H1 (cell line): ENCODE measurements around the gene RNF133. TPM values are rescaled to one million over a fixed set of nuclear protein-coding genes. Genes with fewer than 3 reads are reported as not detected.

Experiments used
- CTCF ChIA-PET: fragments of 300-600 bp; sonication (Branson Sonifier 250); formaldehyde crosslinking; loops from one replicate; lab custom pipeline; 2021; ENCODE audit not compliant: partially characterized antibody; lab: Charles Lee
- POLR2A ChIA-PET: fragments of 300-600 bp; sonication (Branson Sonifier 250); formaldehyde crosslinking; loops from one replicate; lab custom pipeline; 2021; ENCODE audit warnings: inconsistent platforms; ENCODE audit not compliant: partially characterized antibody; lab: Charles Lee
- DNase-seq, 2 experiments: peaks; one replicate each; pipeline versions ENCODE4 v3.0.0 to v3.0.0-alpha.2; 2010 to 2022; ENCODE audit warnings: low spot score in 2 of 2, low read depth in 1 of 2, mixed read lengths in 1 of 2
- FAIRE-seq: peaks from 2 replicates; lab custom pipeline; 2011; peaks lifted over from hg19 to GRCh38; lab: Jason Lieb, UNC
- H2AFZ ChIP-seq: 2 replicates; pipeline ENCODE4 v1.8.1; 2012; ENCODE audit warnings: low read length, inconsistent platforms
- H2AK5ac ChIP-seq: 2 replicates; pipeline ENCODE4 v1.6.1; 2013; ENCODE audit warnings: low read depth, low read length
- H2BK120ac ChIP-seq: replicated peaks from 2 replicates; pipeline ENCODE3; 2013; ENCODE audit warnings: low read depth, low read length, inconsistent platforms
- H2BK12ac ChIP-seq: 2 replicates; pipeline ENCODE4 v1.6.1; 2013; ENCODE audit warnings: low read depth, low read length
- H2BK15ac ChIP-seq: 2 replicates; pipeline ENCODE4 v1.6.1; 2013; ENCODE audit warnings: low read length
- H2BK20ac ChIP-seq: 2 replicates; pipeline ENCODE4 v1.6.1; 2013; ENCODE audit warnings: low read length
- H2BK5ac ChIP-seq: 2 replicates; pipeline ENCODE4 v1.6.1; 2013; ENCODE audit warnings: low read depth, low read length
- H3K14ac ChIP-seq: 2 replicates; pipeline ENCODE4 v1.6.1; 2013; ENCODE audit warnings: inconsistent platforms; ENCODE audit not compliant: insufficient read length
- H3K18ac ChIP-seq: 2 replicates; pipeline ENCODE4 v1.6.1; 2013; ENCODE audit warnings: low read length; ENCODE audit errors: extremely low read depth
- H3K23ac ChIP-seq: 2 replicates; pipeline ENCODE4 v1.6.1; 2013; ENCODE audit warnings: inconsistent platforms; ENCODE audit not compliant: insufficient read length
- H3K23me2 ChIP-seq: 2 replicates; pipeline ENCODE4 v1.6.1; 2013; ENCODE audit warnings: low read depth, low read length
- H3K27ac ChIP-seq: 2 replicates; pipeline ENCODE4 v1.6.1; 2011; ENCODE audit warnings: low read depth, low read length, inconsistent platforms
- H3K27me3 ChIP-seq, 4 experiments: replicated peaks in 1 of 4; 1 replicate in 1 of 4; 2 replicates in 3 of 4; pipeline versions ENCODE4 v1.6.1 to v1.8.1; 2011 to 2013; ENCODE audit warnings: low read length in 3 of 4, mild to moderate bottlenecking in 3 of 4, inconsistent platforms in 2 of 4, mixed read lengths in 2 of 4, moderate library complexity in 1 of 4; ENCODE audit not compliant: control insufficient read depth in 3 of 4, insufficient read depth in 3 of 4; ENCODE audit errors: extremely low read depth in 1 of 4
- H3K36me3 ChIP-seq, 4 experiments: 2 replicates each; pipeline versions ENCODE4 v1.6.1 to v1.8.1; 2011 to 2013; ENCODE audit warnings: mild to moderate bottlenecking in 4 of 4, low read length in 3 of 4, moderate library complexity in 2 of 4, control low read depth in 1 of 4, inconsistent platforms in 1 of 4; ENCODE audit not compliant: insufficient read depth in 4 of 4, control insufficient read depth in 2 of 4
- H3K4ac ChIP-seq: replicated peaks from 2 replicates; pipeline ENCODE3; 2013; ENCODE audit warnings: low read length, low read depth, mixed read lengths, inconsistent platforms; ENCODE audit not compliant: insufficient read length
- H3K4me1 ChIP-seq, 4 experiments: replicated peaks in 1 of 4; 1 replicate in 1 of 4; 2 replicates in 3 of 4; pipeline versions ENCODE4 v1.6.1 to v1.8.1; 2011 to 2013; ENCODE audit warnings: low read length in 3 of 4, inconsistent platforms in 2 of 4, mixed read lengths in 1 of 4; ENCODE audit not compliant: insufficient read depth in 4 of 4, control insufficient read depth in 3 of 4
- H3K4me2 ChIP-seq, 2 experiments: 2 replicates each; pipeline versions ENCODE4 v1.6.1 to v1.8.1; 2011 to 2013; ENCODE audit warnings: low read depth in 2 of 2, low read length in 2 of 2, control low read depth in 1 of 2, inconsistent platforms in 1 of 2, mild to moderate bottlenecking in 1 of 2; ENCODE audit not compliant: insufficient read depth in 1 of 2
- H3K4me3 ChIP-seq, 4 experiments: fragments of 200-600, 300-600 bp in 1 of 4; sonication (generic), shearing (Covaris generic), sonication (Bioruptor Twin) in 1 of 4; 2 replicates each; pipeline versions ENCODE4 v1.5.1 to v1.8.1; 2011 to 2016; ENCODE audit warnings: low read length in 4 of 4, low read depth in 3 of 4, control low read depth in 2 of 4, inconsistent platforms in 2 of 4, mild to moderate bottlenecking in 2 of 4, mixed read lengths in 1 of 4, moderate library complexity in 1 of 4; ENCODE audit not compliant: insufficient read depth in 2 of 4; ENCODE audit errors: extremely low read depth in 1 of 4
- H3K56ac ChIP-seq: replicated peaks from 2 replicates; pipeline ENCODE3; 2013; ENCODE audit warnings: low read depth, mild to moderate bottlenecking, mixed read lengths, low read length, inconsistent platforms; ENCODE audit not compliant: insufficient read length
- H3K79me1 ChIP-seq: 2 replicates; pipeline ENCODE4 v1.6.1; 2013; ENCODE audit warnings: low read depth, low read length, control low read depth
- H3K79me2 ChIP-seq, 2 experiments: 2 replicates each; pipeline versions ENCODE4 v1.6.1 to v1.8.1; 2012 to 2013; ENCODE audit warnings: low read length in 2 of 2, mild to moderate bottlenecking in 2 of 2, inconsistent platforms in 1 of 2; ENCODE audit not compliant: insufficient read depth in 2 of 2, control insufficient read depth in 1 of 2
- H3K9ac ChIP-seq, 4 experiments: replicated peaks in 1 of 4; 1 replicate in 1 of 4; 2 replicates in 3 of 4; pipeline versions ENCODE4 v1.6.1 to v1.8.1; 2011 to 2013; ENCODE audit warnings: low read depth in 3 of 4, low read length in 3 of 4, control low read depth in 2 of 4, mild to moderate bottlenecking in 2 of 4, moderate library complexity in 2 of 4, inconsistent platforms in 1 of 4; ENCODE audit errors: extremely low read depth in 1 of 4
- H3K9me3 ChIP-seq, 2 experiments: 2 replicates each; pipeline versions ENCODE4 v1.6.1 to v1.8.1; 2012 to 2013; ENCODE audit warnings: mild to moderate bottlenecking in 2 of 2, moderate library complexity in 2 of 2, control low read depth in 1 of 2, inconsistent platforms in 1 of 2, low read depth in 1 of 2, low read length in 1 of 2, mixed read lengths in 1 of 2; ENCODE audit not compliant: insufficient read depth in 2 of 2
- H4K20me1 ChIP-seq, 2 experiments: replicated peaks in 1 of 2; 2 replicates each; pipeline versions ENCODE3 to v1.8.1; 2011 to 2013; ENCODE audit warnings: inconsistent platforms in 2 of 2, low read length in 2 of 2, mild to moderate bottlenecking in 1 of 2; ENCODE audit not compliant: insufficient read depth in 2 of 2, control insufficient read depth in 1 of 2
- H4K5ac ChIP-seq: 2 replicates; pipeline ENCODE4 v1.6.1; 2013; ENCODE audit warnings: low read length, low read depth, mixed read lengths, inconsistent platforms; ENCODE audit not compliant: insufficient read length
- H4K8ac ChIP-seq: 2 replicates; pipeline ENCODE4 v1.8.0; 2013; ENCODE audit warnings: mild to moderate bottlenecking, moderate library complexity, low read length, inconsistent platforms; ENCODE audit not compliant: insufficient read depth; ENCODE audit errors: extremely low read depth
- H4K91ac ChIP-seq: replicated peaks from 2 replicates; pipeline ENCODE3; 2013; ENCODE audit warnings: low read length, mixed read lengths, inconsistent platforms; ENCODE audit not compliant: insufficient read length
- ASH2L ChIP-seq: fragments of 200-600, 300-600 bp; sonication (generic); IDR thresholded peaks from one replicate; pipeline ENCODE4 v1.7.1; 2017; ENCODE audit warnings: low read length
- BRCA1 ChIP-seq: IDR thresholded peaks from 2 replicates; pipeline ENCODE4 v1.6.1; 2012; ENCODE audit warnings: low read depth, low read length, improper control_type of control experiment
- CEBPB ChIP-seq: IDR thresholded peaks from 2 replicates; pipeline ENCODE4 v1.6.1; 2012; ENCODE audit warnings: low read depth, low read length
- NANOG ChIP-seq: IDR thresholded peaks from 2 replicates; pipeline ENCODE4 v1.6.1; 2011; ENCODE audit warnings: low read length, low read depth, mild to moderate bottlenecking, inconsistent platforms; ENCODE audit not compliant: insufficient read depth, poor library complexity, severe bottlenecking
- NRF1 ChIP-seq: IDR thresholded peaks from 2 replicates; pipeline ENCODE4 v1.6.1; 2011; ENCODE audit warnings: mild to moderate bottlenecking, low read depth, low read length, improper control_type of control experiment
- RAD21 ChIP-seq, 2 experiments: IDR thresholded peaks in 1 of 2; conservative IDR thresholded peaks in 1 of 2; 2 replicates each; pipeline ENCODE4 v1.6.1; 2011; ENCODE audit warnings: low read depth in 2 of 2, low read length in 2 of 2, improper control_type of control experiment in 1 of 2, inconsistent platforms in 1 of 2, mild to moderate bottlenecking in 1 of 2, moderate library complexity in 1 of 2
- RBBP5 ChIP-seq: IDR thresholded peaks from 2 replicates; pipeline ENCODE4 v1.7.1; 2012; ENCODE audit warnings: low read depth, mild to moderate bottlenecking, inconsistent platforms, low read length, moderate library complexity, borderline replicate concordance
- RFX5 ChIP-seq: IDR thresholded peaks from 2 replicates; pipeline ENCODE4 v1.6.1; 2011; ENCODE audit warnings: low read depth, low read length, improper control_type of control experiment, borderline replicate concordance
- RXRA ChIP-seq: IDR thresholded peaks from 2 replicates; pipeline ENCODE4 v1.6.1; 2011; ENCODE audit warnings: low read depth, mild to moderate bottlenecking, low read length, moderate library complexity; ENCODE audit not compliant: insufficient read depth
- SIX5 ChIP-seq: IDR thresholded peaks from 2 replicates; pipeline ENCODE4 v1.6.1; 2011; ENCODE audit warnings: mild to moderate bottlenecking, low read depth, low read length
- SUZ12 ChIP-seq: fragments of 200-600 bp; sonication (generic); IDR thresholded peaks from 2 replicates; pipeline ENCODE4 v1.6.1; 2012; ENCODE audit warnings: mild to moderate bottlenecking, inconsistent platforms, low read length, moderate library complexity, mixed read lengths
- TBP ChIP-seq: IDR thresholded peaks from 2 replicates; pipeline ENCODE4 v1.6.1; 2011; ENCODE audit warnings: low read depth, low read length, improper control_type of control experiment
- WGBS, 2 experiments: shearing (Covaris generic) in 1 of 2; methylation state at CpG; one replicate each; pipeline versions ENCODE4 v1.1.6 to v1.1.7; 2013 to 2015; ENCODE audit warnings: low lambda C conversion rate in 2 of 2, mixed read lengths in 2 of 2, inconsistent platforms in 1 of 2, low coverage in 1 of 2, missing lambda C conversion rate in 1 of 2; ENCODE audit not compliant: insufficient replicate concordance in 2 of 2, insufficient coverage in 1 of 2, insufficient read length in 1 of 2; ENCODE audit errors: extremely low coverage in 1 of 2, missing lambda C conversion rate in 1 of 2; 5-methylcytosine and 5-hydroxymethylcytosine counted together
- polyA plus RNA-seq, 7 experiments: library from polyadenylated mRNA; depleted of rRNA in 3 of 7; stranded (reverse) in 5 of 7; unstranded in 2 of 7; fragments of >200 nt in 5 of 7; fragments of 200-250 nt in 2 of 7; gene quantifications; 1 replicate in 5 of 7; 2 replicates in 1 of 7; 4 replicates in 1 of 7; pipeline versions ENCODE4 v1.2.1 to v1.2.3, GENCODE V29; 2011 to 2013; ENCODE audit warnings: missing spikeins in 2 of 7, mixed read lengths in 2 of 7
- total RNA-seq: library from RNA; stranded (reverse); fragmentation: NEBNext Ultra II Directional; extraction: Animal tissue kit (Norgen Biotek cat#: 25700); gene quantifications from 2 replicates; pipeline ENCODE4 v1.2.1, GENCODE V29; 2021

Gene RNF133
- total and polyA plus RNA-seq, 2 of the 8 experiments (the other 6 are each of a cell fraction or from before 2014, with no cell fraction given): 0.09 to 0.39 TPM

GRCh38 chr7:122672536-122672935, 26.4 kb downstream of the RNF133 start:
- 91% methylated on average over 8 of the region's 8 CpGs; no CpG with 5 or more reads in 1 of the 2 experiments for WGBS, 2 experiments
- peaks cover 0 to 4% (median 0%) of the 10 kb centered on the region in 4 experiments; a peak in 1 of 8 replicates for H3K36me3 ChIP-seq
- H3K79me1 ChIP-seq: no peaks in the 10 kb centered on the region
- H3K14ac ChIP-seq: no peak overlapping the region
- no peak overlapping the region for H2BK120ac ChIP-seq
- peaks cover 5 to 12% (median 9%) of the 10 kb centered on the region in 4 experiments for H3K4me1 ChIP-seq
- H3K27ac ChIP-seq: no peak overlapping the region
- FAIRE-seq (no peak), DNase-seq (no peak)
- peaks cover 3 to 8% of the 10 kb centered on the region in 2 experiments; a peak in 2 of 4 replicates for H3K9me3 ChIP-seq
- H3K4me3 ChIP-seq: no peak overlapping the region
- no peak overlapping the region for H3K4ac ChIP-seq
- H3K79me2 ChIP-seq: peaks cover 0 to 7% of the 10 kb centered on the region in 2 experiments; a peak in 2 of 4 replicates
- H2BK20ac ChIP-seq: no peak overlapping the region
- H2BK12ac ChIP-seq: no peak overlapping the region
- H3K23ac ChIP-seq: no peak overlapping the region
- ChIA-PET CTCF (interaction anchor here (1.4 kb wide), 1 partner anchor 13 kb away, joined by 3 read pairs; no protein-coding TSS in a partner anchor), POLR2A (interaction anchor here (1.1 kb wide), 1 partner anchor 10 kb away, joined by 4 read pairs; no protein-coding TSS in a partner anchor)
- H3K27me3 ChIP-seq: peaks cover 0 to 2% (median 0%) of the 10 kb centered on the region in 4 experiments; a peak in 1 of 7 replicates
- H3K9ac ChIP-seq: no peak overlapping the region
- no peak overlapping the region for H2BK15ac ChIP-seq
- H4K5ac ChIP-seq: no peak overlapping the region
- H3K18ac ChIP-seq: no peak overlapping the region
- no peak overlapping the region for H2AK5ac ChIP-seq
- H3K4me2 ChIP-seq: no peak overlapping the region
- H2BK5ac ChIP-seq: no peak overlapping the region
- H4K8ac ChIP-seq: no peak overlapping the region
- H4K91ac ChIP-seq: no peak overlapping the region
- H3K56ac ChIP-seq: no peak overlapping the region
- no peak overlapping the region for H2AFZ ChIP-seq
- no peaks in the 10 kb centered on the region for H4K20me1 ChIP-seq
- no peaks in the 10 kb centered on the region for H3K23me2 ChIP-seq
- no peak for TF ChIP-seq RBBP5
- no peak for TF ChIP-seq SIX5
- no peak for TF ChIP-seq SUZ12
- no peak for TF ChIP-seq BRCA1
- no peak for TF ChIP-seq NRF1
- no peak for TF ChIP-seq CEBPB
- TF ChIP-seq RXRA: no peak
- TF ChIP-seq TBP: no peak
- TF ChIP-seq ASH2L: no peak
- TF ChIP-seq RAD21 (IDR thresholded peaks at IDR 0.05 in 1 of 2, conservative IDR thresholded peaks at IDR 0.05 in 1 of 2; ENCODE audit: low read depth in 2 of 2, low read length in 2 of 2): no peak
- no peak for TF ChIP-seq NANOG
- TF ChIP-seq RFX5: no peak
